NCI-H748 (cell line): ENCODE data around the gene DHCR7.
A peak's percentile ranks its signal among the peaks of the same experiment; 100 is the strongest.

Experiments
- DNase-seq: peaks from one replicate; lab custom pipeline; 2025; ENCODE audit not compliant: unreplicated experiment; lab: John Stamatoyannopoulos, UW

Gene DHCR7

GRCh38 chr11:71387200-71387599 is 61.0 kb downstream of the DHCR7 start:
- DNase-seq: no peak

GRCh38 chr11:71386202-71386601 is 62.0 kb downstream of the DHCR7 start:
- DNase-seq: no peak

- no peak for DNase-seq
Measured at GRCh38 chr11:71385091-71385490, 63.1 kb downstream of the DHCR7 start.

- peak; percentile 58 for DNase-seq
Measured at GRCh38 chr11:71384561-71384960, 63.6 kb downstream of the DHCR7 start.
